IPS-NIHi7 (cell line): ENCODE measurements around the gene ST8SIA5.

Experiments used
- DNase-seq: peaks from one replicate; pipeline ENCODE4 v3.0.0; 2012; ENCODE audit warnings: mixed read lengths; ENCODE audit errors: extremely low spot score

The ST8SIA5 gene

GRCh38 chr18:46711444-46711863, 45.4 kb downstream of the ST8SIA5 start:
- DNase-seq = no peak

- no peak for DNase-seq
These were observed 49.9 kb downstream of the ST8SIA5 start for GRCh38 chr18:46706968-46707367.

GRCh38 chr18:46705521-46705920, 51.3 kb downstream of the ST8SIA5 start:
- DNase-seq = peak; percentile 64

DNA sequence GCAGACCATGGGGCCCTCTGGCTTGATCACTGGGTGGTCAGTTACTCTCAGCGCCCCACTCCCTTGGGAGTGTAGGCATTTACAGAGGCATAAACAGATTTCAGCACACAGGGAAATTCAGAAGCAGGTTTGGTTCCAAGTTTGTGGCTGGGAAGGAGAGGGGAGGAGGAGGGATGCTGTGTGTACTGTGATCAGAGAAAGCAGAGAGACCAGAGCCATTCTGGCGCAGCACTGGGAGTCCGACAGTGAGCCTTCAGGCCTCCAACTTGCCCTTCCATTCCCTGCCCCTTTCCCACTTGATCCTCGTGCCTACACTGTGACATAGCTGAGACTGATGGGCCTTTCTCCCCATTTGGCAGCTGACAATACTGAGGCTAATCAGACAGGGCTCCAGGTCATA, 52.0 kb downstream of the ST8SIA5 start:
- DNase-seq = no peak

GRCh38 chr18:46704189-46704588, 52.7 kb downstream of the ST8SIA5 start:
- no peak for DNase-seq

- no peak for DNase-seq
These were observed 54.4 kb downstream of the ST8SIA5 start for GRCh38 chr18:46702471-46702870.

DNA sequence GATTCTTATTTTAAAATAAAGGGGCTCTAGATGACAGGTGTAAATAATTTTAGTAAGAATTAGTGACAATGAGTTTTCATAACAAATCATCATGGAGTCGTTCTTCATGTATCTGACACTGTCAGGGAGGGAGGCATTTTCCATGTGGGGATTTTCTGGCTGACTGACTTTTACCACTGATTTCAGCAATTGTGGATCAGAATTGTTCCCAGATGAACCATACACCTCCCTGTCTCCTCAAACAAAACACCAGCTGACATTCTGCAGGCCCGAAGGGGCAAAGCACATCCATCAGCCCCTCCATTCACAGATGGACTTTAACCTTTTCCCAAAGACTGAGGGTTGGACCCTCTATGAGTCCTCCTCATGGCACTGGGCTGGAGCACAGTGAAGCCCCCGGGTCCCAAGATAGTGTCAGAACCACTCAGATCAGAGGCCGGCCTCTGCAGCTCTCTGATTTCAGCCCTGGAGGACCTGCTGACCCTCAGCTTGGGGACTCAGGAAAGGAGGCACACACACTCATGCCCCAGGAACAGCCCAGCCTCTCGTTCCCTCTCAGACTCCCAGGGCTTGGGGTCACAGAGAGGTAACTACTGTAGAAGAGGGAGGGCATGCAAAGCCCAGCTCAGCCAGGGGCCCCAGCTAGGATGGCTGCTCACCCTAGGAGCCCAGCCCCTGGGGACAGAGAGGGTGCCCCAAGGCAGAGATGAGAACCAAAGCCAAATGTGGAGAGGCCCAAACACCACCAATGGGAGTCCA, 56.6 kb downstream of the ST8SIA5 start:
- no peak for DNase-seq

DNA sequence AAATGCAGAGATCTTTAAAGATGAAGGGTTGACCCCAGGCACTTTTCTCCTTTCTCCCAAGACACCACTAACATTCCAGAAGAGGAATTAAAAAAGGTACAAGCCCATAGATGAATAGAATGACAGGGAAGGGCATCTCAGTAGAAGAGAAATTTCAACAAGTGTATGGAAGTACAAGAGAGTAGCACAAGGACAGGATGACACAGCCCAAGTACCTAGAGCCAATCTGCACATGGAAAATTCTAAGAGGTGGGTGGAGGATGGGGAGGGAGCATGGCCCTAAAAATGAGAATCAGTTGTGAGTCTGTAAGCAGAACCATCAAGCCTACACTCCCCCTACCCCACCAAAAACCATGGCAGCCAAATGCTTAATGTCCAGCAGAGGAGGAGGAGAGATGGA, 60.2 kb downstream of the ST8SIA5 start:
- no peak for DNase-seq

DNA sequence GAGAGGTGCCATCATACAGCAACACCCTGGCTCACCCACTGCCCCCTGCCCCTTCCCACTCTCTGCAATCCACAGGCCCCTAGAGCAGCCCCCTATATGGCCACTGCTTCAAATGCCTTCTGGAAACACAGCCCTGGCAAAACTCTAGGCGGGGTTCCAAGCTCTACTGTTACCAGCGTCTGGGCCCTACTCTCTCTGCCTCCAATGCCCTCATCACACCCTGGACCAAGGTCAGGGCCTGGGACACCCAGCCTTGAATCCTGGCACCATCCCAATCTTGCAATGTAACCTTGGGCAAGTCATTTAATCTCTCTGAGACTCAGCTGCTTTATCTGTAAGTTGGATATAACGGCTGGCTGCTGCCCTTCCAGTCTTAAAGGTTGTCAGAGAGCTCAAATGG, 60.6 kb downstream of the ST8SIA5 start:
- no peak for DNase-seq

GRCh38 chr18:46693996-46694395, 62.9 kb downstream of the ST8SIA5 start:
- no peak for DNase-seq

- no peak for DNase-seq
These were observed 67.9 kb downstream of the ST8SIA5 start for GRCh38 chr18:46688853-46689525.

- DNase-seq = no peak
These were observed 70.7 kb downstream of the ST8SIA5 start for GRCh38 chr18:46686186-46686585.

- DNase-seq = no peak
These were observed 73.6 kb downstream of the ST8SIA5 start for GRCh38 chr18:46683252-46683651.

- no peak for DNase-seq
These were observed 75.8 kb downstream of the ST8SIA5 start for GRCh38 chr18:46680784-46681695.

DNA sequence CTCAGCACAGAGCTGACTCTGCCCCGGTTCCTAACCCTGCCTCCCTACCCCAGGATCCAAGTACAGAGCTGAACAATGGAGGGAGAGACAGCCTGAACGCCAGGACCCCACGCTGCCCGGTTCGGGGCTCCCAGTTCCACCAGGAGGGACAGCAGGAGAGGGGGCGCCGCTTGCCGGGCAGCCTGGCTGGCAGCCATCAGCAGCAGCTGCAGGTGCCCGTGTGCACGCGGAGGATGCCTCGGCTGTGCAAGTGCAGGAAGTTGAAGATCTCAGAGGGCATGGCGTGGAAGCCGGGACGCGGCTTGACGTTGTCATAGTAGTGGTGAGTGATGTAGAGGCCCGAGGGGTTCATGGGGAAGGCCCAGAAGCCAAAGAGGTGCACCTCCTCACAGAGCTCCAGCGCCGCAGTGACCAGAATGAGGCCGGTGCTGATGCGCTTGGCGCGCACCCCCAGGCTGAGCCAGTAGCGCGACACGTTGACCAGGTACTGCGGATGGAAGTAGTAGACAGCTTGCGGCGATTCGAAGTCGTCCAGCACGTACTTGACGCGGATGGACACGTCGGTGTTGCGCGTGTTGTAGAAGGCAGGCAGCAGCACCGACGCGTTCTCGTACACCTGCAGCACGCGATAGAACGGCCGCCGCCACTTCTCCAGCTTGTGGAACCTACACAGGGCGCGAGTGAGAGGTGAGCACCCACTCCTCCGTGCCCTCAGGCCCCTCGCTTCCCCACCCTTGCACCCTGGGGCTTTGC, 76.8 kb downstream of the ST8SIA5 start:
- no peak for DNase-seq

DNA sequence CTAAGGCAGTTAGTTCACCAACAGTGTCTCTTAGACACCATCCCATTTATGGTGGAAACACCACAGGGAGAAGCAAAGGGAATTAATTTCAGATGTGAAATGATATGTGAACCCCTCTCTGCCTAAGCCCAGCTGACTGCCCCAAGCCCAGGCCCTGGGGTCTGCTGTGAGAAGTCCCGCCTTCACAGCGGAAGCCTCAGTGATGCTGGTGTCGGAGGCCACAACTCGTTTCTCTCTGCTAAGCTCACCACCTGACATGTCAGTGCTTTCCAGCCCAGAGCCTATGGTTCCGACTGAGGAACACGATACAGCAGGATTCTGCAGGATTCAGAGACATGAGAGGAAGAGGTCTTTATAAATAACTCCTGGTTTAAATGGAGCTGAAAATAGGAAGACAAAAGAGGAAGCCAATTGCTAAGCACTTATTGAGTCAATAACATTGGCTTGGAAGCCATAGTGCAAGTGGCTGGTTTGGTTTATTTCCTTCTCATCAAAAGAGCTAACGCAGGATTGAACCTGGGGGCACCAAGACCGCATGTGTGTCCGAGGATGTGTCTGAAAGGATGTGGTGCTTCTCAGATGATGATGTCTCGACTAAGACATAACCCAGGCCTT, 78.0 kb downstream of the ST8SIA5 start:
- DNase-seq = no peak

DNA sequence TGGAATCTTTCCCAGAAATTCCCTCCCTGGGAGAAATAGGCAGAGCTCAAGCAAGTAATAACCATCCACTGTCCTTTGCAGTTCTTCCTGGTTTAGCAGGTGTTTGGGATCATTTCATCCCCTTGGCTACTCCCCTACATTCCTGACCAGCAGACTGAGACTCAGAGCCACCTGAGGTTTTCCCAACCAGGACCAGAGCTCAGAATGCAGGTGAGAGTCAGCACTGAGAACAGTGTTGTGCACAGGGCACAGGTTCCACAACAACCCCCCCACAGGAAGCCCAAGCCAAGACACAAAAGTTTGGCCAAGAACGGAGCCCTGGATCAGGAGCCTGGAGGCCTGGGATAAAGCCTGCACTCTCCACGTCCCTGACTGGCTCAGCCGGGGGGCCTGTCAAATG, 78.8 kb downstream of the ST8SIA5 start:
- DNase-seq = no peak

DNA sequence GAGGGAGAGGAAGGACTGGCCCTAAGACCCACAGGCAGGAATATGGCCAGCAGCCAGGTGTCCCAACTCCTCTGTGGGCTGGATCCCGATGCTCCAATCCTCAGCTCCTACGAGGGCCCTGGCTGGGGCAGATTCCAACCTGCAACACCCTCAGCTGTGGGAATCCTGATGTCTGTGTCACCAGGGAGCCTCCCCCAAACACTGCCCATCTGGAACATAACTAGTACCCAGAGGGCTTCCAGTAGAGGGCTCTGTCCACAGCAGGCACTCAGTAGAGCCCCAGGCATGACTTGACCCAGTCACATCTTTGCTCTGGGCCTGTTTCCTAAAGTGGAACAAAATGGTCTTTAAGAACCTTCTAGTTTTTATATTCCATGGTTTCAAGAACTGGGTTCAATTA, 79.2 kb downstream of the ST8SIA5 start:
- DNase-seq = peak; percentile 48

- no peak for DNase-seq
These were observed 80.5 kb downstream of the ST8SIA5 start for GRCh38 chr18:46676182-46676835.

DNA sequence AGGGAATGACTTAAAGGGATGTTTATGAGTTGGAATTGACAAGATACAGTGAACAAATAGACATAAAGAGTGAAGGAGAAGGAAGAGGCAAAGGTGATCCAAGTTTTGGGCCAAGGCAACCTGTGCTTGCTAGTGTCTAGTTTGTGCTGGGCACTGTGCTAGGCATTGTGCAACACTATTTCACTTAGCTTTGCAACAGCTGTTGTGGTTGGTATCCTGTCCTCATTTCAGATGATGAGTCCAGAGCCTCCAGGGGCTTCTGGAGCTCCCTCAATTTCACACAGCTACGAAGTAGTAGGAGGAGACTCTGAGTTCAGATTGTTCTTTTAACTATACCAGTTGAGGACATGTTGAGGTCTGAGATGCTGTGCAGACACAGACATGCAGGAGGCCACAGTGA, 81.7 kb downstream of the ST8SIA5 start:
- DNase-seq = no peak
